ENCODE measurements around the gene SCGB1D4.

DNA sequence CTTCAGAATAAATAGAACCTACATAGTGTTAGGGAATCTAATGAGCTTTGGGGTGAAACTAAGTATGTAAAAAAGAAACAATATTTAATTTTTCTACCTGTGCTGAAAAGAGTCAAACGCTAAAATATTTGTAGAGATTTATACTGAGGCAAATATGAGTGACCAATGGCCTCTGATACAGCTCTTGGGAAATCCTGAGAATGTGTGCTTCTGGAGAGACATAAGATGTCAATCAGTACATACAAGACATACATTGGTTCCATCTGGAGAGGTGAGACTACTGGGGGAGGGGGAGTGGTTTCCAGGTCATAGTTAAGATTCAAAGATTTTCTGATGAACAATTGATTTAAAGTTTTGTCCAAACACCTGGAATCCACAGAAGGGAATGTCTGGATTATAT lies 39.3 kb upstream of the SCGB1D4 start:
- TF ChIP-seq POLR2A (IDR thresholded peaks at IDR 0.05; ENCODE audit: low read length), result no peak
- no peak for TF ChIP-seq HDAC2 (IDR thresholded peaks at IDR 0.05)
- TF ChIP-seq, protein P1, sequence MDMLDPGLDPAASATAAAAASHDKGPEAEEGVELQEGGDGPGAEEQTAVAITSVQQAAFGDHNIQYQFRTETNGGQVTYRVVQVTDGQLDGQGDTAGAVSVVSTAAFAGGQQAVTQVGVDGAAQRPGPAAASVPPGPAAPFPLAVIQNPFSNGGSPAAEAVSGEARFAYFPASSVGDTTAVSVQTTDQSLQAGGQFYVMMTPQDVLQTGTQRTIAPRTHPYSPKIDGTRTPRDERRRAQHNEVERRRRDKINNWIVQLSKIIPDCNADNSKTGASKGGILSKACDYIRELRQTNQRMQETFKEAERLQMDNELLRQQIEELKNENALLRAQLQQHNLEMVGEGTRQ (IDR thresholded peaks at IDR 0.05), result no peak
- TF ChIP-seq BHLHE40 (IDR thresholded peaks at IDR 0.05; ENCODE audit: low read depth, low read length), result no peak
- TF ChIP-seq RAD21 (conservative IDR thresholded peaks at IDR 0.05 in 1 of 2, IDR thresholded peaks at IDR 0.05 in 1 of 2), result no peak
- TF ChIP-seq, protein P2, sequence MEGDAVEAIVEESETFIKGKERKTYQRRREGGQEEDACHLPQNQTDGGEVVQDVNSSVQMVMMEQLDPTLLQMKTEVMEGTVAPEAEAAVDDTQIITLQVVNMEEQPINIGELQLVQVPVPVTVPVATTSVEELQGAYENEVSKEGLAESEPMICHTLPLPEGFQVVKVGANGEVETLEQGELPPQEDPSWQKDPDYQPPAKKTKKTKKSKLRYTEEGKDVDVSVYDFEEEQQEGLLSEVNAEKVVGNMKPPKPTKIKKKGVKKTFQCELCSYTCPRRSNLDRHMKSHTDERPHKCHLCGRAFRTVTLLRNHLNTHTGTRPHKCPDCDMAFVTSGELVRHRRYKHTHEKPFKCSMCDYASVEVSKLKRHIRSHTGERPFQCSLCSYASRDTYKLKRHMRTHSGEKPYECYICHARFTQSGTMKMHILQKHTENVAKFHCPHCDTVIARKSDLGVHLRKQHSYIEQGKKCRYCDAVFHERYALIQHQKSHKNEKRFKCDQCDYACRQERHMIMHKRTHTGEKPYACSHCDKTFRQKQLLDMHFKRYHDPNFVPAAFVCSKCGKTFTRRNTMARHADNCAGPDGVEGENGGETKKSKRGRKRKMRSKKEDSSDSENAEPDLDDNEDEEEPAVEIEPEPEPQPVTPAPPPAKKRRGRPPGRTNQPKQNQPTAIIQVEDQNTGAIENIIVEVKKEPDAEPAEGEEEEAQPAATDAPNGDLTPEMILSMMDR (IDR thresholded peaks at IDR 0.05), result no peak
- no peak for TF ChIP-seq ESRRA (IDR thresholded peaks at IDR 0.05; ENCODE audit: borderline replicate concordance, low read length)
- no peak for TF ChIP-seq RFX5 (IDR thresholded peaks at IDR 0.05)
- no peak for TF ChIP-seq EHMT2 (IDR thresholded peaks at IDR 0.05; ENCODE audit: low read depth)

Measured in A549 (cell line).